HepG2 (cell line): ENCODE results near the gene RRAS. TPM values are rescaled to one million over a fixed set of nuclear protein-coding genes. Genes with fewer than 3 reads are reported as not detected.

Experiments used
- DMTF1 ChIP-seq: sonication (generic); formaldehyde crosslinking; IDR thresholded peaks from 2 replicates; pipeline ENCODE4 v1.4.0; 2020; ENCODE audit warnings: mild to moderate bottlenecking, missing genetic modification reagents
- E2F1 ChIP-seq: sonication (generic); formaldehyde crosslinking; IDR thresholded peaks from 2 replicates; pipeline ENCODE4 v1.5.0; 2020; ENCODE audit warnings: missing genetic modification reagents
- ELF3 ChIP-seq: IDR thresholded peaks from 2 replicates; pipeline ENCODE4 v1.6.1; 2016; ENCODE audit warnings: missing genetic modification reagents, missing compliant biosample characterization
- FOXJ3 ChIP-seq: sonication (generic); formaldehyde crosslinking; IDR thresholded peaks from 2 replicates; pipeline ENCODE4 v1.4.0; 2020; ENCODE audit warnings: missing genetic modification reagents, mild to moderate bottlenecking, borderline replicate concordance
- FOXO4 ChIP-seq: sonication (generic); formaldehyde crosslinking; conservative IDR thresholded peaks from 2 replicates; pipeline ENCODE4 v1.8.1; 2023; ENCODE audit warnings: missing genetic modification reagents
- GPN1 ChIP-seq: sonication (generic); formaldehyde crosslinking; IDR thresholded peaks from 2 replicates; pipeline ENCODE4 v1.5.1; 2020; ENCODE audit warnings: missing genetic modification reagents, borderline replicate concordance
- HNF4G ChIP-seq, 2 experiments: sonication (generic) in 1 of 2; formaldehyde crosslinking in 1 of 2; IDR thresholded peaks; 2 replicates each; pipeline versions ENCODE4 v1.4.0 to v1.6.1; 2011 to 2020; ENCODE audit warnings: borderline replicate concordance in 2 of 2, low read depth in 2 of 2, mild to moderate bottlenecking in 2 of 2, low read length in 1 of 2, missing genetic modification reagents in 1 of 2, moderate library complexity in 1 of 2
- HNRNPUL1 ChIP-seq: fragments of 200-400 bp; formaldehyde crosslinking; IDR thresholded peaks from 2 replicates; pipeline ENCODE4 v1.6.1; 2017; ENCODE audit warnings: low read depth, mild to moderate bottlenecking, low read length, moderate library complexity
- IRF2 ChIP-seq: IDR thresholded peaks from 2 replicates; pipeline ENCODE4 v1.6.1; 2018; ENCODE audit warnings: missing genetic modification reagents, missing compliant biosample characterization
- KLF9 ChIP-seq: IDR thresholded peaks from 2 replicates; pipeline ENCODE4 v1.6.1; 2016; ENCODE audit warnings: low read depth
- MAF1 ChIP-seq: sonication (generic); formaldehyde crosslinking; IDR thresholded peaks from 2 replicates; pipeline ENCODE4 v1.5.0; 2020; ENCODE audit warnings: missing genetic modification reagents, borderline replicate concordance
- MATR3 ChIP-seq: sonication (generic); formaldehyde crosslinking; IDR thresholded peaks from 2 replicates; pipeline ENCODE4 v1.4.0; 2020; ENCODE audit warnings: missing genetic modification reagents
- MTF1 ChIP-seq: sonication (generic); formaldehyde crosslinking; IDR thresholded peaks from 2 replicates; pipeline ENCODE4 v1.5.0; 2020; ENCODE audit warnings: missing genetic modification reagents
- PCBP1 ChIP-seq: fragments of 200-400 bp; formaldehyde crosslinking; IDR thresholded peaks from 2 replicates; pipeline ENCODE4 v1.6.1; 2017; ENCODE audit warnings: mild to moderate bottlenecking, low read depth, low read length, borderline replicate concordance
- RAD21 ChIP-seq: fragments of 450-650 bp; formaldehyde crosslinking; IDR thresholded peaks from 2 replicates; pipeline ENCODE4 v1.5.0; 2020; ENCODE audit warnings: mild to moderate bottlenecking
- ZFP62 ChIP-seq: sonication (generic); formaldehyde crosslinking; IDR thresholded peaks from 2 replicates; pipeline ENCODE4 v1.4.0; 2020; ENCODE audit warnings: missing genetic modification reagents
- ZNF160 ChIP-seq: sonication (generic); formaldehyde crosslinking; IDR thresholded peaks from 2 replicates; pipeline ENCODE4 v1.8.0; 2022; ENCODE audit warnings: mild to moderate bottlenecking, inconsistent platforms, missing genetic modification reagents
- ZNF256 ChIP-seq: sonication (generic); formaldehyde crosslinking; conservative IDR thresholded peaks from 2 replicates; pipeline ENCODE4 v1.4.0; 2020; ENCODE audit warnings: missing genetic modification reagents
- ZNF292 ChIP-seq: sonication (generic); formaldehyde crosslinking; IDR thresholded peaks from 2 replicates; pipeline ENCODE4 v1.8.1; 2022; ENCODE audit warnings: mild to moderate bottlenecking, low read depth, missing genetic modification reagents, borderline replicate concordance
- ZNF747 ChIP-seq: sonication (generic); formaldehyde crosslinking; IDR thresholded peaks from 2 replicates; pipeline ENCODE4 v1.8.1; 2023; ENCODE audit warnings: missing genetic modification reagents, mild to moderate bottlenecking, borderline replicate concordance
- ZNF839 ChIP-seq: sonication (generic); formaldehyde crosslinking; IDR thresholded peaks from 2 replicates; pipeline ENCODE4 v1.4.0; 2020; ENCODE audit warnings: missing genetic modification reagents, mild to moderate bottlenecking, borderline replicate concordance
- polyA plus RNA-seq, 8 experiments: library from polyadenylated mRNA; depleted of rRNA in 3 of 8; stranded (reverse) in 7 of 8; unstranded in 1 of 8; fragments of >200 nt; fragmentation: Illumina TruSeq in 4 of 8; extraction: Trizol in 4 of 8; gene quantifications; 2 replicates each; pipeline versions ENCODE4 v1.2.1 to v1.2.3, GENCODE V29; 2011 to 2016; ENCODE audit warnings: low read depth in 4 of 8, missing spikeins in 1 of 8, mixed read lengths in 1 of 8; ENCODE audit not compliant: insufficient read depth in 1 of 8
- total RNA-seq, 5 experiments: library from RNA; depleted of rRNA; stranded (reverse); fragments of >200 nt; fragmentation: Illumina TruSeq; extraction: Trizol; gene quantifications; 2 replicates each; pipeline ENCODE4 v1.2.3, GENCODE V29; 2016; ENCODE audit warnings: low read depth in 1 of 5
- TF ChIP-seq, protein P1 (sequence below): sonication (generic); formaldehyde crosslinking; IDR thresholded peaks from 2 replicates; pipeline ENCODE4 v1.4.0; 2020; ENCODE audit warnings: missing genetic modification reagents

Gene RRAS
- total and polyA plus RNA-seq, 2 of the 13 experiments (the other 11 are each of a cell fraction or from before 2014, with no cell fraction given), result 1.5 to 12.0 TPM

DNA sequence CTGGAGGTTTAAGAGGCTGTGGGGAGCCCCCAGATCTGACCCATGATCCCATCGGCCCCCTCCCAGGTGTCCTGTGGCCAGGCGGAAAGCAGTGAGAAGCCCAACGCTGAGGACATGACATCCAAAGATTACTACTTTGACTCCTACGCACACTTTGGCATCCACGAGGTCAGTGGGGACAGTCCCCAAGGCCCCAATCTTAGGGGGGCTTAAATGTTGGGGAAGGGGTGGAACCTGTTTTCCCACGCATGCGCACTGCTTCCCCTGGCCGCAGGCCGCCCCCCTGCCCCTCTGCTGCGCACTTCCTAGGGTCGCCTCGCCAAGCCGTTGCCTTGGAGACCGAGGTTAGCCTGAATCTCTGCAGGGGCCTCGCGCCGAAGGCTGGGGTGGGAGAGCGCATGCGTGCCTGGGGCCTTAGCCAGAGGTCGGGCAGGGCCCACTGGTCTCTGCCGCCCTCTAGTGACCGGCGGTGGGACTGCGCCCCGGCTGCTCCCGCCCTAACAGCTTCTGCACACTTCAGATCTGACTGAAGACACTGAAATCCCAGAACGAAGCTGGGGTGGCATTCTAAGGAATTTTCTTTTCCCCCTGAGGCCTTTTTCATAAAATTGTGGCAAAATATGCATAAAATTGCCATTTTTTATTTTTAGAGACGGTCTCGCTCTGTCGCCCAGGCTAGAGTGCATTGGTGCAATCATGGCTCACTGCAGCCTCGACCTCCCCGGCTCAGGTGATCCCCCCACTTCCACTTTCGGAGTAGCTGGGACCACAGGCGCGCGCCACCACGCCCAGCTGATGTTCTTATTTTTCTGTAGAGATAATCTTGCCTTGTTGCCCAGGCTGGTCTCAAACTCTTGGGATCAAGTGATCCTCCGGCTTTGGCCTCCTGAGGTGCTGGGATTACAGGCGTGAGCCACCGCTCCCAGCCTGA lies 40.7 kb upstream of the RRAS start (continued):
- TF ChIP-seq ZNF292 (no peak), ZNF256 (CRISPR knock-in tag) (no peak), FOXJ3 (CRISPR knock-in tag) (no peak), ZNF839 (CRISPR knock-in tag) (no peak), HNRNPUL1 (no peak), PCBP1 (no peak), FOXO4 (CRISPR knock-in tag) (no peak), MATR3 (CRISPR knock-in tag) (no peak), ZNF747 (CRISPR knock-in tag) (no peak; the same call in 1 of the 2 replicates), DMTF1 (no peak), E2F1 (CRISPR knock-in tag) (no peak), MTF1 (CRISPR knock-in tag) (no peak), HNF4G (IDR thresholded peaks at IDR 0.05; ENCODE audit: borderline replicate concordance, low read depth, low read length) (no peak), HNF4G (CRISPR knock-in tag; IDR thresholded peaks at IDR 0.05; ENCODE audit: borderline replicate concordance, low read depth) (no peak), ZNF160 (CRISPR knock-in tag) (no peak), MAF1 (no peak), ZFP62 (CRISPR knock-in tag) (no peak), IRF2 (CRISPR knock-in tag) (no peak), KLF9 (CRISPR knock-in tag) (no peak), ELF3 (CRISPR knock-in tag) (0 out of 2 replicates have a peak, but pooled peaks have one; percentile 17), GPN1 (no peak), RAD21 (CRISPR knock-in tag) (peak; percentile 79)
- TF ChIP-seq, protein P1, sequence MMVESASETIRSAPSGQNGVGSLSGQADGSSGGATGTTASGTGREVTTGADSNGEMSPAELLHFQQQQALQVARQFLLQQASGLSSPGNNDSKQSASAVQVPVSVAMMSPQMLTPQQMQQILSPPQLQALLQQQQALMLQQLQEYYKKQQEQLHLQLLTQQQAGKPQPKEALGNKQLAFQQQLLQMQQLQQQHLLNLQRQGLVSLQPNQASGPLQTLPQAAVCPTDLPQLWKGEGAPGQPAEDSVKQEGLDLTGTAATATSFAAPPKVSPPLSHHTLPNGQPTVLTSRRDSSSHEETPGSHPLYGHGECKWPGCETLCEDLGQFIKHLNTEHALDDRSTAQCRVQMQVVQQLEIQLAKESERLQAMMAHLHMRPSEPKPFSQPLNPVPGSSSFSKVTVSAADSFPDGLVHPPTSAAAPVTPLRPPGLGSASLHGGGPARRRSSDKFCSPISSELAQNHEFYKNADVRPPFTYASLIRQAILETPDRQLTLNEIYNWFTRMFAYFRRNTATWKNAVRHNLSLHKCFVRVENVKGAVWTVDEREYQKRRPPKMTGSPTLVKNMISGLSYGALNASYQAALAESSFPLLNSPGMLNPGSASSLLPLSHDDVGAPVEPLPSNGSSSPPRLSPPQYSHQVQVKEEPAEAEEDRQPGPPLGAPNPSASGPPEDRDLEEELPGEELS, result no peak
